ENCODE results near the gene ZNF205. TPM values are rescaled to one million over a fixed set of nuclear protein-coding genes. Genes with fewer than 3 reads are reported as not detected.

ZNF205 gene
- total and polyA plus RNA-seq, 9 of the 15 experiments (the other 6 are each of a cell fraction or from before 2014, with no cell fraction given) = 2.4 to 11.8 (median 5.1) TPM; not detected in 2

GRCh38 chr16:3158510-3159314 lies 46.3 kb downstream of the ZNF205 start (continued):
- TF ChIP-seq ATF3 (IDR thresholded peaks at IDR 0.05) = no peak
- peak; percentile 41; the same call in 1 of the 2 replicates for TF ChIP-seq ATF3 (CRISPR knock-in tag; conservative IDR thresholded peaks at IDR 0.05)
- TF ChIP-seq TAL1 (IDR thresholded peaks at IDR 0.05) = no peak
- no peak for TF ChIP-seq ZNF449 (CRISPR knock-in tag; IDR thresholded peaks at IDR 0.05)
- no peak for TF ChIP-seq ARHGAP35 (IDR thresholded peaks at IDR 0.05; ENCODE audit: partially characterized antibody)
- TF ChIP-seq, protein P1, sequence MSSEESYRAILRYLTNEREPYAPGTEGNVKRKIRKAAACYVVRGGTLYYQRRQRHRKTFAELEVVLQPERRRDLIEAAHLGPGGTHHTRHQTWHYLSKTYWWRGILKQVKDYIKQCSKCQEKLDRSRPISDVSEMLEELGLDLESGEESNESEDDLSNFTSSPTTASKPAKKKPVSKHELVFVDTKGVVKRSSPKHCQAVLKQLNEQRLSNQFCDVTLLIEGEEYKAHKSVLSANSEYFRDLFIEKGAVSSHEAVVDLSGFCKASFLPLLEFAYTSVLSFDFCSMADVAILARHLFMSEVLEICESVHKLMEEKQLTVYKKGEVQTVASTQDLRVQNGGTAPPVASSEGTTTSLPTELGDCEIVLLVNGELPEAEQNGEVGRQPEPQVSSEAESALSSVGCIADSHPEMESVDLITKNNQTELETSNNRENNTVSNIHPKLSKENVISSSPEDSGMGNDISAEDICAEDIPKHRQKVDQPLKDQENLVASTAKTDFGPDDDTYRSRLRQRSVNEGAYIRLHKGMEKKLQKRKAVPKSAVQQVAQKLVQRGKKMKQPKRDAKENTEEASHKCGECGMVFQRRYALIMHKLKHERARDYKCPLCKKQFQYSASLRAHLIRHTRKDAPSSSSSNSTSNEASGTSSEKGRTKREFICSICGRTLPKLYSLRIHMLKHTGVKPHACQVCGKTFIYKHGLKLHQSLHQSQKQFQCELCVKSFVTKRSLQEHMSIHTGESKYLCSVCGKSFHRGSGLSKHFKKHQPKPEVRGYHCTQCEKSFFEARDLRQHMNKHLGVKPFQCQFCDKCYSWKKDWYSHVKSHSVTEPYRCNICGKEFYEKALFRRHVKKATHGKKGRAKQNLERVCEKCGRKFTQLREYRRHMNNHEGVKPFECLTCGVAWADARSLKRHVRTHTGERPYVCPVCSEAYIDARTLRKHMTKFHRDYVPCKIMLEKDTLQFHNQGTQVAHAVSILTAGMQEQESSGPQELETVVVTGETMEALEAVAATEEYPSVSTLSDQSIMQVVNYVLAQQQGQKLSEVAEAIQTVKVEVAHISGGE (CRISPR knock-in tag; IDR thresholded peaks at IDR 0.05) = peak in 1 of 3 experiments; percentile 74; a peak in 2 of 6 replicates
- 0 out of 2 replicates have a peak, but pooled peaks have one; percentile 18 for TF ChIP-seq SPI1 (IDR thresholded peaks at IDR 0.05; ENCODE audit: borderline replicate concordance, low read depth, low read length)
- TF ChIP-seq TRIM25 (IDR thresholded peaks at IDR 0.05; ENCODE audit: borderline replicate concordance) = no peak
- no peak for TF ChIP-seq RBM14 (IDR thresholded peaks at IDR 0.05; ENCODE audit: borderline replicate concordance, insufficient read depth, low read depth, low read length)
- TF ChIP-seq, protein P2, sequence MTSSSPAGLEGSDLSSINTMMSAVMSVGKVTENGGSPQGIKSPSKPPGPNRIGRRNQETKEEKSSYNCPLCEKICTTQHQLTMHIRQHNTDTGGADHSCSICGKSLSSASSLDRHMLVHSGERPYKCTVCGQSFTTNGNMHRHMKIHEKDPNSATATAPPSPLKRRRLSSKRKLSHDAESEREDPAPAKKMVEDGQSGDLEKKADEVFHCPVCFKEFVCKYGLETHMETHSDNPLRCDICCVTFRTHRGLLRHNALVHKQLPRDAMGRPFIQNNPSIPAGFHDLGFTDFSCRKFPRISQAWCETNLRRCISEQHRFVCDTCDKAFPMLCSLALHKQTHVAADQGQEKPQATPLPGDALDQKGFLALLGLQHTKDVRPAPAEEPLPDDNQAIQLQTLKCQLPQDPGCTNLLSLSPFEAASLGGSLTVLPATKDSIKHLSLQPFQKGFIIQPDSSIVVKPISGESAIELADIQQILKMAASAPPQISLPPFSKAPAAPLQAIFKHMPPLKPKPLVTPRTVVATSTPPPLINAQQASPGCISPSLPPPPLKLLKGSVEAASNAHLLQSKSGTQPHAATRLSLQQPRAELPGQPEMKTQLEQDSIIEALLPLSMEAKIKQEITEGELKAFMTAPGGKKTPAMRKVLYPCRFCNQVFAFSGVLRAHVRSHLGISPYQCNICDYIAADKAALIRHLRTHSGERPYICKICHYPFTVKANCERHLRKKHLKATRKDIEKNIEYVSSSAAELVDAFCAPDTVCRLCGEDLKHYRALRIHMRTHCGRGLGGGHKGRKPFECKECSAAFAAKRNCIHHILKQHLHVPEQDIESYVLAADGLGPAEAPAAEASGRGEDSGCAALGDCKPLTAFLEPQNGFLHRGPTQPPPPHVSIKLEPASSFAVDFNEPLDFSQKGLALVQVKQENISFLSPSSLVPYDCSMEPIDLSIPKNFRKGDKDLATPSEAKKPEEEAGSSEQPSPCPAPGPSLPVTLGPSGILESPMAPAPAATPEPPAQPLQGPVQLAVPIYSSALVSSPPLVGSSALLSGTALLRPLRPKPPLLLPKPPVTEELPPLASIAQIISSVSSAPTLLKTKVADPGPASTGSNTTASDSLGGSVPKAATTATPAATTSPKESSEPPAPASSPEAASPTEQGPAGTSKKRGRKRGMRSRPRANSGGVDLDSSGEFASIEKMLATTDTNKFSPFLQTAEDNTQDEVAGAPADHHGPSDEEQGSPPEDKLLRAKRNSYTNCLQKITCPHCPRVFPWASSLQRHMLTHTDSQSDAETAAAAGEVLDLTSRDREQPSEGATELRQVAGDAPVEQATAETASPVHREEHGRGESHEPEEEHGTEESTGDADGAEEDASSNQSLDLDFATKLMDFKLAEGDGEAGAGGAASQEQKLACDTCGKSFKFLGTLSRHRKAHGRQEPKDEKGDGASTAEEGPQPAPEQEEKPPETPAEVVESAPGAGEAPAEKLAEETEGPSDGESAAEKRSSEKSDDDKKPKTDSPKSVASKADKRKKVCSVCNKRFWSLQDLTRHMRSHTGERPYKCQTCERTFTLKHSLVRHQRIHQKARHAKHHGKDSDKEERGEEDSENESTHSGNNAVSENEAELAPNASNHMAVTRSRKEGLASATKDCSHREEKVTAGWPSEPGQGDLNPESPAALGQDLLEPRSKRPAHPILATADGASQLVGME (CRISPR knock-in tag; IDR thresholded peaks at IDR 0.05) = 0 out of 2 replicates have a peak, but pooled peaks have one; percentile 39
